Endothelial cell of umbilical vein (primary cell): ENCODE data around the gene TMEM200B. TPM values are rescaled to one million over a fixed set of nuclear protein-coding genes. Genes with fewer than 3 reads are reported as not detected.

ENCODE experiments used
- BruUV-seq: library from RNA; stranded (reverse); fragments of 400-500 nt; replicated peaks from 2 replicates; lab custom pipeline; 2021; lab: Mats Ljungman, UMichigan
- CTCF ChIA-PET: fragments of 300-600, 350-600 bp; sonication (Branson Sonifier 250); formaldehyde crosslinking; loops from one replicate; lab custom pipeline; 2021; ENCODE audit warnings: antibody characterized with exemption, inconsistent platforms; lab: Charles Lee
- POLR2A ChIA-PET: fragments of 300-600, 350-600 bp; sonication (Branson Sonifier 250); formaldehyde crosslinking; loops from one replicate; lab custom pipeline; 2021; ENCODE audit warnings: antibody characterized with exemption, inconsistent platforms; lab: Charles Lee
- DNase-seq: peaks from one replicate; pipeline ENCODE4 v3.0.0-alpha.2; 2011; ENCODE audit warnings: low read depth, low spot score
- FAIRE-seq: peaks from 2 replicates; lab custom pipeline; 2011; peaks lifted over from hg19 to GRCh38; lab: Jason Lieb, UNC
- H2AFZ ChIP-seq: 2 replicates; pipeline ENCODE4 v1.6.0; 2012; ENCODE audit warnings: low read depth, low read length, control low read depth, inconsistent platforms
- H3K27ac ChIP-seq: 2 replicates; pipeline ENCODE4 v1.5.1; 2011; ENCODE audit warnings: low read depth, mild to moderate bottlenecking, control low read depth, low read length, moderate library complexity; ENCODE audit not compliant: insufficient read depth
- H3K27me3 ChIP-seq, 2 experiments: 2 replicates each; pipeline versions ENCODE4 v1.6.0 to v1.6.1; 2011; ENCODE audit warnings: low read length in 2 of 2, mixed read lengths in 1 of 2; ENCODE audit not compliant: control insufficient read depth in 2 of 2, insufficient read depth in 2 of 2
- H3K36me3 ChIP-seq, 2 experiments: 2 replicates in 1 of 2; 3 replicates in 1 of 2; pipeline ENCODE4 v1.5.1; 2011; ENCODE audit warnings: low read length in 2 of 2, mild to moderate bottlenecking in 1 of 2, moderate library complexity in 1 of 2; ENCODE audit not compliant: control insufficient read depth in 2 of 2, insufficient read depth in 2 of 2; ENCODE audit errors: extremely low read depth in 1 of 2
- H3K4me1 ChIP-seq: 3 replicates; pipeline ENCODE4 v1.5.1; 2011; ENCODE audit warnings: mild to moderate bottlenecking, low read length; ENCODE audit not compliant: control insufficient read depth, insufficient read depth; ENCODE audit errors: extremely low read depth
- H3K4me2 ChIP-seq: 2 replicates; pipeline ENCODE4 v1.6.1; 2011; ENCODE audit warnings: low read length, control low read depth, mixed read lengths; ENCODE audit not compliant: insufficient read depth
- H3K4me3 ChIP-seq, 3 experiments: fragments of 200-600 bp in 1 of 3; sonication (generic), shearing (Covaris generic) in 1 of 3; replicated peaks in 1 of 3; 2 replicates each; pipeline ENCODE4 v1.5.1; 2011 to 2016; ENCODE audit warnings: control low read depth in 3 of 3, low read length in 3 of 3, mild to moderate bottlenecking in 2 of 3, inconsistent platforms in 1 of 3, low read depth in 1 of 3, moderate library complexity in 1 of 3; ENCODE audit not compliant: insufficient read depth in 1 of 3
- H3K79me2 ChIP-seq: 2 replicates; pipeline ENCODE4 v1.6.0; 2012; ENCODE audit warnings: low read length, inconsistent platforms; ENCODE audit not compliant: control insufficient read depth, insufficient read depth
- H3K9ac ChIP-seq: replicated peaks from 2 replicates; pipeline ENCODE3; 2011; ENCODE audit warnings: low read length, control low read depth; ENCODE audit not compliant: insufficient read depth; ENCODE audit errors: extremely low read depth
- H3K9me1 ChIP-seq: replicated peaks from 3 replicates; pipeline ENCODE4 v1.6.0; 2011; ENCODE audit warnings: mild to moderate bottlenecking, low read length; ENCODE audit not compliant: control insufficient read depth, insufficient read depth; ENCODE audit errors: extremely low read depth
- H3K9me3 ChIP-seq: replicated peaks from 2 replicates; pipeline ENCODE4 v1.5.1; 2012; ENCODE audit warnings: low read length, inconsistent platforms; ENCODE audit not compliant: control insufficient read depth, insufficient read depth
- H4K20me1 ChIP-seq: replicated peaks from 2 replicates; pipeline ENCODE3; 2011; ENCODE audit warnings: mild to moderate bottlenecking, low read length; ENCODE audit not compliant: control insufficient read depth, insufficient read depth; ENCODE audit errors: extremely low read depth
- EZH2 ChIP-seq: IDR thresholded peaks from 2 replicates; pipeline ENCODE4 v1.6.1; 2012; ENCODE audit warnings: borderline replicate concordance, low read depth, mild to moderate bottlenecking, moderate library complexity, low read length, inconsistent platforms; ENCODE audit not compliant: severe bottlenecking
- FOS ChIP-seq: IDR thresholded peaks from 2 replicates; pipeline ENCODE4 v1.6.1; 2011; ENCODE audit warnings: mild to moderate bottlenecking, low read length, moderate library complexity, borderline replicate concordance; ENCODE audit not compliant: insufficient read depth
- GATA2 ChIP-seq: IDR thresholded peaks from 2 replicates; pipeline ENCODE4 v1.7.0; 2011; ENCODE audit warnings: low read depth, mild to moderate bottlenecking, moderate library complexity, mixed read lengths, low read length; ENCODE audit not compliant: insufficient read length, insufficient read depth
- JUN ChIP-seq: IDR thresholded peaks from 2 replicates; pipeline ENCODE4 v1.6.1; 2011; ENCODE audit warnings: borderline replicate concordance, low read depth; ENCODE audit not compliant: insufficient read length, insufficient read depth
- MYC ChIP-seq: IDR thresholded peaks from one replicate; pipeline ENCODE4 v1.6.1; 2011; ENCODE audit warnings: mild to moderate bottlenecking, low read depth, low read length
- POLR2A ChIP-seq: IDR thresholded peaks from 2 replicates; pipeline ENCODE4 v1.6.1; 2012; ENCODE audit warnings: low read depth, mild to moderate bottlenecking, control low read depth, low read length
- POLR2AphosphoS5 ChIP-seq: IDR thresholded peaks from 2 replicates; pipeline ENCODE4 v1.6.1; 2012; ENCODE audit warnings: low read depth, mild to moderate bottlenecking, control low read depth, low read length, moderate library complexity; ENCODE audit not compliant: insufficient read depth
- dilution Hi-C: fragments of 300-500 bp; cut with MboI; formaldehyde crosslinking; loops from one replicate; pipeline ENCODE4 v1.15.0; 2019; ENCODE audit warnings: low sequenced_read_pairs; ENCODE audit not compliant: extremely low pct_ligation_motif_present
- intact Hi-C: fragments of 100-400 bp; cut with micrococcal nuclease; formaldehyde crosslinking; loops from one replicate; pipeline ENCODE4 v1.10.0; 2022
- polyA plus RNA-seq, 4 experiments: library from polyadenylated mRNA; depleted of rRNA in 3 of 4; stranded (reverse) in 3 of 4; unstranded in 1 of 4; fragments of >200 nt; gene quantifications; 2 replicates each; pipeline versions ENCODE4 v1.2.1 to v1.2.3, GENCODE V29; 2011 to 2012; ENCODE audit warnings: missing spikeins in 1 of 4
- total RNA-seq: library from RNA; stranded (reverse); gene quantifications from 2 replicates; pipeline ENCODE4 v1.2.3, GENCODE V29; 2021
- TF ChIP-seq, protein P1 (sequence below): IDR thresholded peaks from 2 replicates; pipeline ENCODE4 v1.6.1; 2011; ENCODE audit not compliant: insufficient read depth, insufficient read length
- TF ChIP-seq, protein P2 (sequence below), 2 donors: IDR thresholded peaks; 1 replicate in 1 of 2; 2 replicates in 1 of 2; pipeline ENCODE4 v1.5.1; 2011; ENCODE audit warnings: low read length in 2 of 2, mild to moderate bottlenecking in 2 of 2, moderate library complexity in 2 of 2, control low read depth in 1 of 2, inconsistent platforms in 1 of 2, low read depth in 1 of 2; ENCODE audit not compliant: insufficient read depth in 1 of 2; ENCODE audit errors: extremely low read depth in 1 of 2

The TMEM200B gene
- total and polyA plus RNA-seq, 2 donors (not counting 3 experiments of a cell fraction or from before 2014, with no cell fraction given), result 0.72 to 1.6 TPM

DNA sequence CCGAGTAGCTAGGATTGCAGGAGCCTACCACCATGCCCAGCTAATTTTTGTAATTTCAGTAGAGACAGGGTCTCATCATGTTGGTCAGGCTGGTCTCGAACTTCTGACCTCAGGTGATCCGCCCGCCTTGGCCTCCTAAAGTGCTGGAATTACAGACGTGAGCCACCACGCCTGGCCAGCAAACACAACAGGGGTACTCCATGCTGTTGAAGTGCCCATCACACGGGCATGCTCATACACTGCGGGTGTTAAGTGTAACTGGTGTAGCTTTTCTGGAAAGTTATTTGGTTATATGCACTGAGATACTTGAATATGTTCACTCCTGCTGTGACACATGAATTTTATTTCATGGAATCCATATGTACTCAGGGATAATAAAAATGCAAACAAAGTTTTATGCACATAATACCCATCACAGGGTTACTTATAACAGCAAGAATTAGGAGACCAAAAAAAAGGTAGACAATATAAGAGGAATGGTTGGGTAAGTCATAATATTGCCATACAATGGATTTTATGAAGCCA lies 48.8 kb upstream of the TMEM200B start:
- H4K20me1 ChIP-seq, result peaks cover 19% of the 10 kb centered on the region
- no peak overlapping the region for H3K4me2 ChIP-seq
- no peak overlapping the region for H3K9ac ChIP-seq
- peaks cover 2 to 5% of the 10 kb centered on the region in 2 experiments for H3K36me3 ChIP-seq
- intact Hi-C loops (no loop called here), dilution Hi-C loops (no loop called here)
- no peak overlapping the region for H3K27ac ChIP-seq
- ChIA-PET CTCF (no interaction called here), POLR2A (interaction anchor here (1.4 kb wide), 1 partner anchor 10 kb away, joined by 3 read pairs; no protein-coding TSS in a partner anchor)
- no peak for DNase-seq
- H3K9me3 ChIP-seq, result no peaks in the 10 kb centered on the region
- H3K79me2 ChIP-seq, result peaks cover 97% of the 10 kb centered on the region
- H3K4me3 ChIP-seq, result no peak overlapping the region
- peaks cover 4% of the 10 kb centered on the region for H3K4me1 ChIP-seq
- no TSS peak for BruUV-seq
- FAIRE-seq, result no peak
- H2AFZ ChIP-seq, result no peak overlapping the region
- H3K9me1 ChIP-seq, result no peaks in the 10 kb centered on the region
- TF ChIP-seq POLR2A, result no peak
- H3K27me3 ChIP-seq, result no peaks in the 10 kb centered on the region

DNA sequence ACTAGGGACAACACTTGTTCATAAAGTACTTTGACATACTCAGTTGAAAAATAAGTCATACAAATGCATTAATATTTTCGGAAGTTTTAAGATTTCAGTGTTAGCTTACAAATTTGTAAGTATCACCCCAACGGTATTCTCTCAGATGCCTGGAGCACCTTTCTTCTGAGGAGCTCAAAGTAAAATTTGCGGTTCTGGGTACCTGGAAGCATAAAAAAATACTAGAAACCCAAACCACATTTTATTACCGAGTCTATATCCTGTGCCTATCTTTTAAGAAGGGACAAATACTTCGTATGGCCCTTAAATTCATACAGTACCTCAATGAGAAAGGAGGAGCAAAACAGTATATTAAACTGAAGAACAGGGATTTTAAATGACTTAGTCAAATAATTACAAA lies 47.8 kb upstream of the TMEM200B start:
- FAIRE-seq (no peak), DNase-seq (no peak)
- H4K20me1 ChIP-seq, result peaks cover 17% of the 10 kb centered on the region
- no peak overlapping the region for H3K4me3 ChIP-seq
- H3K9ac ChIP-seq, result no peak overlapping the region
- no peak overlapping the region for H3K27ac ChIP-seq
- CTCF ChIA-PET, result interaction anchor here (1.5 kb wide), 1 partner anchor 31 kb away, joined by 5 read pairs; no protein-coding TSS in a partner anchor
- H3K36me3 ChIP-seq, result peaks cover 2 to 7% of the 10 kb centered on the region in 2 experiments
- POLR2A ChIA-PET, result no interaction called here
- H3K9me1 ChIP-seq, result no peaks in the 10 kb centered on the region
- no TSS peak for BruUV-seq
- peaks cover 97% of the 10 kb centered on the region for H3K79me2 ChIP-seq
- no peaks in the 10 kb centered on the region for H3K27me3 ChIP-seq
- intact Hi-C loops (no loop called here), dilution Hi-C loops (no loop called here)
- H3K4me2 ChIP-seq, result no peak overlapping the region
- no peaks in the 10 kb centered on the region for H3K4me1 ChIP-seq
- no peak overlapping the region for H2AFZ ChIP-seq
- TF ChIP-seq, protein P1, sequence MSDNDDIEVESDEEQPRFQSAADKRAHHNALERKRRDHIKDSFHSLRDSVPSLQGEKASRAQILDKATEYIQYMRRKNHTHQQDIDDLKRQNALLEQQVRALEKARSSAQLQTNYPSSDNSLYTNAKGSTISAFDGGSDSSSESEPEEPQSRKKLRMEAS, result no peak
- TF ChIP-seq, protein P2, sequence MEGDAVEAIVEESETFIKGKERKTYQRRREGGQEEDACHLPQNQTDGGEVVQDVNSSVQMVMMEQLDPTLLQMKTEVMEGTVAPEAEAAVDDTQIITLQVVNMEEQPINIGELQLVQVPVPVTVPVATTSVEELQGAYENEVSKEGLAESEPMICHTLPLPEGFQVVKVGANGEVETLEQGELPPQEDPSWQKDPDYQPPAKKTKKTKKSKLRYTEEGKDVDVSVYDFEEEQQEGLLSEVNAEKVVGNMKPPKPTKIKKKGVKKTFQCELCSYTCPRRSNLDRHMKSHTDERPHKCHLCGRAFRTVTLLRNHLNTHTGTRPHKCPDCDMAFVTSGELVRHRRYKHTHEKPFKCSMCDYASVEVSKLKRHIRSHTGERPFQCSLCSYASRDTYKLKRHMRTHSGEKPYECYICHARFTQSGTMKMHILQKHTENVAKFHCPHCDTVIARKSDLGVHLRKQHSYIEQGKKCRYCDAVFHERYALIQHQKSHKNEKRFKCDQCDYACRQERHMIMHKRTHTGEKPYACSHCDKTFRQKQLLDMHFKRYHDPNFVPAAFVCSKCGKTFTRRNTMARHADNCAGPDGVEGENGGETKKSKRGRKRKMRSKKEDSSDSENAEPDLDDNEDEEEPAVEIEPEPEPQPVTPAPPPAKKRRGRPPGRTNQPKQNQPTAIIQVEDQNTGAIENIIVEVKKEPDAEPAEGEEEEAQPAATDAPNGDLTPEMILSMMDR (IDR thresholded peaks at IDR 0.05; ENCODE audit: extremely low read depth in 1 of 2, insufficient read depth in 1 of 2, low read depth in 1 of 2, low read length in 2 of 2), result no peak
- TF ChIP-seq MYC (no peak), POLR2A (no peak), EZH2 (no peak), GATA2 (no peak), POLR2AphosphoS5 (no peak), JUN (no peak), FOS (no peak)
- H3K9me3 ChIP-seq, result no peaks in the 10 kb centered on the region
